Hepatocyte (in vitro differentiated cells): ENCODE data around the gene HIBCH. TPM values are rescaled to one million over a fixed set of nuclear protein-coding genes. Genes with fewer than 3 reads are reported as not detected.
A peak's percentile ranks its signal among the peaks of the same experiment; 100 is the strongest.

ENCODE experiments used
- DNase-seq: peaks from one replicate; pipeline ENCODE4 v3.0.0-alpha.2; 2016; ENCODE audit warnings: low spot score
- H2AFZ ChIP-seq: fragments of 200-600 bp; sonication (generic); 2 replicates; pipeline ENCODE4 v1.6.0; 2016; ENCODE audit warnings: antibody characterized with exemption, mild to moderate bottlenecking
- H3K27ac ChIP-seq: fragments of 200-600 bp; sonication (generic); 2 replicates; pipeline ENCODE4 v1.5.1; 2016; ENCODE audit warnings: mild to moderate bottlenecking
- H3K27me3 ChIP-seq: fragments of 200-600 bp; sonication (generic); 2 replicates; pipeline ENCODE4 v1.6.1; 2016
- H3K36me3 ChIP-seq: fragments of 200-600 bp; sonication (generic); replicated peaks from 2 replicates; pipeline ENCODE4 v1.5.1; 2016; ENCODE audit warnings: low read depth; ENCODE audit not compliant: insufficient read depth
- H3K4me1 ChIP-seq: fragments of 200-600 bp; sonication (generic); 2 replicates; pipeline ENCODE4 v1.5.1; 2016; ENCODE audit warnings: mild to moderate bottlenecking, moderate library complexity; ENCODE audit not compliant: insufficient read depth
- H3K4me2 ChIP-seq: fragments of 200-600 bp; sonication (generic); 2 replicates; pipeline ENCODE4 v1.6.0; 2016
- H3K4me3 ChIP-seq: fragments of 200-600 bp; sonication (generic); 2 replicates; pipeline ENCODE4 v1.5.1; 2016; ENCODE audit warnings: mild to moderate bottlenecking
- H3K79me2 ChIP-seq: fragments of 200-600 bp; sonication (generic); 2 replicates; pipeline ENCODE4 v1.6.0; 2017; ENCODE audit warnings: mild to moderate bottlenecking
- H3K9me2 ChIP-seq: fragments of 200-600 bp; sonication (generic); replicated peaks from 2 replicates; pipeline ENCODE4 v1.6.0; 2017; ENCODE audit warnings: mild to moderate bottlenecking; ENCODE audit not compliant: insufficient read depth
- H3K9me3 ChIP-seq: fragments of 200-600 bp; sonication (generic); 2 replicates; pipeline ENCODE4 v1.5.1; 2016; ENCODE audit warnings: low read depth, mild to moderate bottlenecking
- H4K20me1 ChIP-seq: fragments of 200-600 bp; sonication (generic); 2 replicates; pipeline ENCODE4 v1.6.0; 2016; ENCODE audit warnings: mild to moderate bottlenecking; ENCODE audit not compliant: insufficient read depth, poor library complexity, severe bottlenecking
- EZH2 ChIP-seq: fragments of 200-600 bp; sonication (generic); IDR thresholded peaks from 2 replicates; pipeline ENCODE4 v1.6.1; 2016; ENCODE audit warnings: antibody characterized with exemption, mild to moderate bottlenecking, borderline replicate concordance
- EZH2phosphoT487 ChIP-seq: fragments of 200-600 bp; sonication (generic); IDR thresholded peaks from one replicate; pipeline ENCODE4 v1.6.1; 2018; ENCODE audit warnings: antibody characterized with exemption, mild to moderate bottlenecking, low read depth, moderate library complexity; ENCODE audit not compliant: unreplicated experiment, severe bottlenecking
- WGBS: methylation state at CpG from one replicate; pipeline ENCODE4 v1.1.6; 2016; ENCODE audit warnings: low lambda C conversion rate; ENCODE audit errors: missing lambda C conversion rate; 5-methylcytosine and 5-hydroxymethylcytosine counted together
- polyA plus RNA-seq: library from polyadenylated mRNA; unstranded; fragments of >200 nt; fragmentation: Nextera tagmentation; extraction: Ambion mirVana; gene quantifications from 2 replicates; pipeline ENCODE4 v1.2.1, GENCODE V29; 2016
- total RNA-seq: library from RNA; depleted of rRNA; stranded (reverse); fragments of >200 nt; gene quantifications from 2 replicates; pipeline ENCODE4 v1.2.3, GENCODE V29; 2014
- TF ChIP-seq, protein P1 (sequence below): fragments of 200-600 bp; sonication (generic); IDR thresholded peaks from 2 replicates; pipeline ENCODE4 v1.5.1; 2016; ENCODE audit warnings: antibody characterized with exemption, mild to moderate bottlenecking; ENCODE audit not compliant: poor library complexity

Gene HIBCH
- total and polyA plus RNA-seq, 2 experiments from 2014 or later, result 30.9 to 57.0 TPM

DNA sequence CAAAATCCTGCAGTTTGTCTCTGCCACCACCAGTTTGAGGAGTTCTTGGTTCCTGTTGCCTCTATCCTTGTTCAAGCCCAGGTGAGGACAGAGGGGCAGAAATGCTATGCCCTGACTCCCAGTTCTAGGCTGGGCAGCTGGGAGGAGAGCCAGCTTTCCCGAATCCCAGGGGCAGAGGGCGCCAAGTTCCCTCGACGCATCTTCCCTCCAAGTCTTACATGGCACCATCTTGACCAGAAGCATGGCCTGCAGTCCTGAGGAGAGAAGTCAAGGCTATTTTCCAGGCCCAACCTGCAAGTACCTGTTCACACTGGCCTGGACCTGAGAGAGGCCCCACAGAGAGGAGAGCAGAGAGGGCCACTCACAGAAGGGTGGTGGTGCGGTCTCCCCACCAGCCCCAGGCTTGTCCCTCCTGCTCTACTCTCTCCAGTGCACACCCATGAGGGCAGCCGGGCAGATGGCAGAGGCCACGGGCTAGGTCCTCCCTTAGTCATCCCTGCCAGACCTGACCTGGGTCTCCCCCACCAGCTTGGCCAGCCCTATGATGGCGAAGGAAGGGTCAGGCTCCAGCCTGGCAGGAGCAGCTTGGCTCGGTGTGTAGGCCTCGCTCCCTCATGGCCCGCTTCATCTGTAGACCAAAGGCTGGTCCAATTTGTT lies 141.4 kb downstream of the HIBCH start:
- DNase-seq, result no peak
- Histone ChIP-seq H3K36me3 (no peaks in the 10 kb centered on the region), H3K9me3 (no peaks in the 10 kb centered on the region), H3K79me2 (no peaks in the 10 kb centered on the region), H3K27ac (no peak overlapping the region), H3K4me1 (peaks cover 23% of the 10 kb centered on the region), H3K9me2 (no peaks in the 10 kb centered on the region), H2AFZ (no peak overlapping the region), H3K4me2 (no peak overlapping the region), H3K4me3 (no peak overlapping the region), H3K27me3 (no peaks in the 10 kb centered on the region), H4K20me1 (no peaks in the 10 kb centered on the region)
- 96% methylated on average over 9 of the region's 11 CpGs for WGBS
- TF ChIP-seq, protein P1, sequence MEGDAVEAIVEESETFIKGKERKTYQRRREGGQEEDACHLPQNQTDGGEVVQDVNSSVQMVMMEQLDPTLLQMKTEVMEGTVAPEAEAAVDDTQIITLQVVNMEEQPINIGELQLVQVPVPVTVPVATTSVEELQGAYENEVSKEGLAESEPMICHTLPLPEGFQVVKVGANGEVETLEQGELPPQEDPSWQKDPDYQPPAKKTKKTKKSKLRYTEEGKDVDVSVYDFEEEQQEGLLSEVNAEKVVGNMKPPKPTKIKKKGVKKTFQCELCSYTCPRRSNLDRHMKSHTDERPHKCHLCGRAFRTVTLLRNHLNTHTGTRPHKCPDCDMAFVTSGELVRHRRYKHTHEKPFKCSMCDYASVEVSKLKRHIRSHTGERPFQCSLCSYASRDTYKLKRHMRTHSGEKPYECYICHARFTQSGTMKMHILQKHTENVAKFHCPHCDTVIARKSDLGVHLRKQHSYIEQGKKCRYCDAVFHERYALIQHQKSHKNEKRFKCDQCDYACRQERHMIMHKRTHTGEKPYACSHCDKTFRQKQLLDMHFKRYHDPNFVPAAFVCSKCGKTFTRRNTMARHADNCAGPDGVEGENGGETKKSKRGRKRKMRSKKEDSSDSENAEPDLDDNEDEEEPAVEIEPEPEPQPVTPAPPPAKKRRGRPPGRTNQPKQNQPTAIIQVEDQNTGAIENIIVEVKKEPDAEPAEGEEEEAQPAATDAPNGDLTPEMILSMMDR, result no peak
- TF ChIP-seq EZH2phosphoT487 (no peak), EZH2 (no peak)

DNA sequence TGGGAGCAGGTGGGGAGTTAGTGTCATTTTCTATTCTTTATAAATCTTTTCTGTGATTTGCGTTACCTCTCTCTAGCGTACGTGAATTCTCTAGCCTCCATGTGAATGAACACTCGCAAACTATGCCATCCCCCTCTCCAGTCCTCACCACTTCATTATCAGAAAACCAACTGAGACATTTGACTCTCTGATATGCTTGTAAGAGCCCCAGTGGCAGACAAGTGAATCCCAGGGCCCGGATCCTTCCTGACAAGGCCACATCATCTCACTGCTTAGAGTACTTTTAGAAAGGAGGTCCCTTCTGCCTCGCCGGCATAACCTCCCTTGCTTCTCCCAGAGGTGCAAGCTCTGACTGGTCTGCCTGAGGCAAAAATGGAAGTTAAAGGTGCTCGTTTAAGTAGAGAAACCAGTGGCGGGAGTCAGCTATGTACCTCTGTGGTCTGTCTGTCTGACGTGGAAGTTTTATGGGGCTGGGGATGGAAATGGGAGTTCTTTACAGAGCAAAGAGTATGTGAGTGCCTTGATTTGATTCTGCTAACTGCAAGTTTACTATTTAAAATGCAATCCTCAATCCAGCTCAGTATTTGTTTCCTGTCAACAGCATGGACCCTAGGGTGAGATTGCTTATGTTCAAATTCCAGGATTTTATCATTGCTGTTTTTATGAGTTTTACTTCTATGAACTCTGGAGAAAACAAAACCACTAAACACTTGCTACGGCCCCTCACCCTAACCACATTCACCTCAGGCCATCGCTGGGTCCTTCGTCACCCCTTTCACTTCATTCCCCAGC lies 142.2 kb downstream of the HIBCH start:
- Histone ChIP-seq H3K27me3 (no peaks in the 10 kb centered on the region), H2AFZ (no peak overlapping the region), H3K27ac (no peak overlapping the region), H3K4me2 (no peak overlapping the region), H3K9me3 (no peaks in the 10 kb centered on the region), H4K20me1 (no peaks in the 10 kb centered on the region), H3K79me2 (no peaks in the 10 kb centered on the region), H3K4me1 (peaks cover 23% of the 10 kb centered on the region), H3K4me3 (no peak overlapping the region), H3K36me3 (no peaks in the 10 kb centered on the region), H3K9me2 (no peaks in the 10 kb centered on the region)
- DNase-seq, result no peak
- 67% methylated on average over 13 of the region's 13 CpGs for WGBS
- TF ChIP-seq EZH2phosphoT487 (no peak), EZH2 (no peak)
- TF ChIP-seq, protein P1, result no peak

DNA sequence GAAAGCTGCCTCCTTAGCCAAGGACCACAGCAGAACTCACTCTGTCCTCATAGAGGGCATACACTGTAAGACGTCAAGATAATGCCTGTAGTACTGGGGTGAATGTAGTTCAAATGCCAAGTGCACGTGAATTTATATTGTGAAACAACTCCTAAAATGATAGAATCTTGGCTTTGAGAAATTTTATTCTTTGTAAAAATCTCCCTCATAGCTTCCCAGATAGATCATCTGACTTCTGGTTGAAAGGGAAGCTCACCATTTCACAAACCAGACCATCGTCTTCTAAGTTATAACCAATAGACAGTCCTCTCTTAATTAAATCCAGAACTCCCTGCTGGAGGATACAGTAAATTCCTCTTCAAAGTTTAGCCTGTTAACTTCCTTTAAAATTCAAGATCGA lies 146.2 kb downstream of the HIBCH start:
- no peaks in the 10 kb centered on the region for H3K27me3 ChIP-seq
- no peaks in the 10 kb centered on the region for H3K9me2 ChIP-seq
- no peak overlapping the region for H3K4me3 ChIP-seq
- H3K4me2 ChIP-seq, result no peak overlapping the region
- H3K4me1 ChIP-seq, result peaks cover 20% of the 10 kb centered on the region
- H3K27ac ChIP-seq, result peak overlapping the region; percentile 66
- H4K20me1 ChIP-seq, result no peaks in the 10 kb centered on the region
- H3K36me3 ChIP-seq, result no peaks in the 10 kb centered on the region
- 51% methylated on average over 4 of the region's 4 CpGs for WGBS
- TF ChIP-seq, protein P1, result no peak
- no peak for TF ChIP-seq EZH2phosphoT487
- no peak for TF ChIP-seq EZH2
- DNase-seq, result no peak
- H3K79me2 ChIP-seq, result no peaks in the 10 kb centered on the region
- H2AFZ ChIP-seq, result no peak overlapping the region
- no peaks in the 10 kb centered on the region for H3K9me3 ChIP-seq
